GM21825 (cell line): ENCODE data around the gene ZBTB3.
"Not testable (repeated sequence)": the region's sequence is repeated elsewhere in the genome, so short reads cannot be mapped to it uniquely, and the experiment has no call there.

ENCODE experiments used
- ATAC-seq: cut with Tn5 transposase; IDR thresholded peaks from one replicate; pipeline ENCODE4 v1.9.1; 2021; ENCODE audit warnings: mild to moderate bottlenecking, moderate library complexity; ENCODE audit not compliant: unreplicated experiment

The ZBTB3 gene

GRCh38 chr11:62716816-62717215 lies 37.1 kb downstream of the ZBTB3 start:
- no peak for ATAC-seq

GRCh38 chr11:62716206-62716605 lies 37.8 kb downstream of the ZBTB3 start:
- no peak for ATAC-seq

- no peak for ATAC-seq
Observed at GRCh38 chr11:62715150-62716130, 38.5 kb downstream of the ZBTB3 start.

GRCh38 chr11:62713343-62713742 lies 40.6 kb downstream of the ZBTB3 start:
- no peak for ATAC-seq

DNA sequence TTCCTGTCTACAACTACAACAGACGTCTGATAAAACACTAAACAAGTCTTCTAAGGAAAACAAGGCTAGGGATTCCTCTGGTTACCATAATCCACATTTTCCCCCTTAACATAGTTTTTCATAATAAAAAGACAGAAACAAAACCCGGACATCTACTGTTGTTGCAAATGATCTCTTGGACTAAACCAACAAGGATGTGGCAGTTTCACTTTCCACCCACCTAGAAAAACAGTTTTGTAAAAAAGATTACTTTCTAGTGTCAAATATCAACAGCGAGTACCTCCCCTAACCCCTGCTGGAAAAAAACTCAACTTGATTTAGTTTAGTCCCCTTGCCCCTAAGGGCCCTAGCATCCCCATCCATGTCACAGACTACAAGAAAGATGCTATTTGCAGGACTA lies 41.1 kb downstream of the ZBTB3 start:
- ATAC-seq: no peak

GRCh38 chr11:62712276-62712812 lies 41.6 kb downstream of the ZBTB3 start:
- ATAC-seq: no peak

DNA sequence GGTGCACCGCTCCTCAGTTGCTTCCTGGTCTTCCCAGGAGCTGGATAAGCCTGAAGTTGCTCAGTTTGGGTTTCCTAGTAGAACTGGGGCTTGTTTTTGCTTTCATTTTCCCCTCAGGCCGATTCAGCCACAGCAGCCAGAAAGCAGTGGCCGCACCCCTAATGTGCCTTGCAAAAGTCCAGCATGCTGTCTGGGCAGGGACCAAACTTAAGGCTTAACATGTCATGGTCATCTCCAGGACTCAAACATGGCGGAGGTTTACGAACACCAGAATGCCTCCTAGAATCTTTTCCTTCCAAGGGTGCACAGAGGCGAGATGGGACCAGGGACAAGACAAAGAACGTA lies 44.0 kb downstream of the ZBTB3 start:
- ATAC-seq: no peak

DNA sequence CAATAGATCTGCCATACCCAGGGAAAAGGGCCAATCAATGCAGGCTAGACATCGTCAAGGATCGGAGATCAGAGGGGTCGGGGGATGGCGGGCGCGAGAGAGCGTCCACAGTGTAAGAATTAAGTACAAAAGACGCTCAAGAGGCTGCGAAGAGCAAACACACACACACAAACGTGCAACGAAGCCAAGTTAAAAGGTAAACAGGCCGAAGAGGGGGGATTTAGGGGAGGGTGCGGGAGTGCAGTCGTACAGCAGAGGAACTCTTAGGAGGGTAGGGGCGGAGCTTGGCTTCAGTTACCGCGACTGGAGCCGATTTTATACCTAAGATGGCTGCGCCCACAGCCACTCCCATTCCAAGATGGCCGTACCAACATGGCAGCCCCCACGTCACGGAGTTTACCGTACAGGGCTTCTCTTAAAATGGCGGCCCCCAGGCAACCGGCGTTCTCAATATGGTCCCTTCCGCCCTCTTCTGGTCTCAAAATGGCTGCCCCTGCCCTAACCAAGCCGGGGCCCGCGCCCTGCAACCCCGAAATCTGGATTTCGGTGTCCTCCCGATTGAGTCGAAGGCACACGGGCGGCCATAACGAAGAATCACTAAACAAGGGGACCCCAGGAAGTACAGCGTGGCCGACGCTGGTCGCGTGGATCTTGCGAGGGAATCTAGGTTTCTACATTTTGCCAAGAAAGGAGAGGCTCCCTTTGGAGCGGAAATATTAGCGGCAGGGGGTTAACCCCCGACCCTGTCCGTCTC lies 44.5 kb downstream of the ZBTB3 start:
- ATAC-seq: peak; percentile 63

- ATAC-seq: no peak
Observed at GRCh38 chr11:62708793-62709192, 45.2 kb downstream of the ZBTB3 start.

- ATAC-seq: no peak
Observed at GRCh38 chr11:62708392-62708791, 45.6 kb downstream of the ZBTB3 start.

- no peak for ATAC-seq
Observed at GRCh38 chr11:62707277-62707861, 46.6 kb downstream of the ZBTB3 start, which contains the start of the genes BSCL2 and GNG3. TSS of gene BSCL2 (minus strand) at chr11:62707424. CDS start at chr11:62707195, 229 bp downstream. TSS of gene GNG3 (plus strand) at chr11:62707676. CDS start at chr11:62708296, 620 bp downstream.

DNA sequence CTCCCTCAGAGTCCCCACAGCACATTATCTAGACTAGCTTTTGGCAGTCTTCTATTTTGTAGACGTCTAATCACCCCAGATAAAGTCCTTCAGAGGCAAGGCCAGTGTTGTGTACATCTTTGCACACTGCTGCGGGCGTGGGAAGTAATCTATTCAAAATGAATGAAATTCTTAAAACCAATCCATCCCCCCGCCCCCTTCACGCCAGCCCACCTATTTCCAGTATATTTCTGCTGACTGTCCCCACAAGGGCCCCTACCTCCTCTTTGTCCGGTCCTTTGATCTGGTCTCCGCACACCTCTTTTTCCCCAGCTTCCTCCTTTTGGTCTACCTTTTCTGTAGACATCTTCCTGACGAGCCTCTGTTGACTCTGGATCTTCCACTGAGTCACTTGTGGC lies 47.1 kb downstream of the ZBTB3 start:
- ATAC-seq: no peak

DNA sequence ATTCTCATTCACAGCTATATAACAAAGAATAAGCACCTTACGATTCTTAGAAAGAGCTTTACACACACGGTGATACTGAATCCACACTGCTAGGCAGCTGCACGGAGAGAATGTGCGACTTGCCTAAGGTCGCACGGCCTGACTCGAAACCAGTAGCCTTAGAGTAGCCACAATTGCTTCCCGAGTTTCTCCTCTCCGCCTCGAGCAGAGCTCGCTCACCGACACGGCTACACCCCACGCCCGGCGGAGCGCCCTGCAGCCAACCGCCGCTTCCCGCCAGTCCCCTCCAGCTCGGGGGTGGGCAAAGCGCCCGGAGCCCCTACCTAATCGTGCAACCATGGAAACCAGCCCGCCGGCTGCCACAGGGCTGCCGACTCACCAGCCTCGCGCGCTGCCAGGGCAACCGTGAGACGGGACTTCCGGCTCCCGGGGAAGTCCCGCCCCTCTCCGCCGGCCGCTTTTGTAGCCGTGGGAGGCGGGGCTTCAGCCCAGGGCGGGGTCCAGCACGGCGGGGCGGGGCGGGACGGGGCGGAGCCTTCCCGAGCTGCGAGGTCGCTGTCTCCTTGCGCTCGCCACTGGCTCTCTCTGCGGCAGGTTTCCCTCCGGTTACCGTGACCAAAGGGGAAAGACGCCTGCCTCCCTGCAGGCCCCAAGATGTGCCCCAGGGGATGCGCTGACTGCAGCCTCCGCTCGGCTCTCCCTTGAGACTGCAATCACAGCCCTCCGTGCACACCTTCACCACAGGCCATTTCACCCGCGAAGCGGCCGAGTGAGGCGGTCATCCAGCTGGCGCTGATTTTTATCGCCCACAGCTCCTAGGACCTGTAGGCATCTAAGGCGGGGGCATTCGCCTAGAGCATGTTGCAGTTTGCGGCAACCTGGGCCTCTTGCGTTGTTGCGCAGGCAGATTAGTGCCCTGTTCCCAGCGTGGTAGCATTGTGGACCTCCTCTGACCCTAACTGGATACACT lies 47.8 kb downstream of the ZBTB3 start:
- ATAC-seq: peak; percentile 65

DNA sequence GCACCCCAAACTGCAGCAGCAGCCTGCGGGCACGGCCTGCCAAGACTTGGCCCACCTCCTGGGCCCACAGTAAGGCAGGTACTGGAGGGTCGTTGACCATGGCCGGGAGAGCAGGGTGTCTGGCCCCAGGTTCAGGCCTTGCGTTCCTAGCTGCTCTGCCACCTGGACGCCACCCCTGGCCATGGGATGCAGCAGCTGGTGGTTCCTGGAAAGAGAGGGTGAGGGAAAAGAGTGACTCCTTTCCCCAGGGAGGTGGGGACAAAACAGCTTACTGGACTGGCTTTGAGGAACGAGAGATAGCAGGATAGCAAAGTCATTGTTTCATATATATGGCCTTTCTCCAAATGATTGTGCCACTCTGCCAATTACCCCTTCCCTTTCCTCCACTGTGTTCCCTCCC lies 48.5 kb downstream of the ZBTB3 start:
- ATAC-seq: no peak

- not testable (repeated sequence) for ATAC-seq
Observed at GRCh38 chr11:62703921-62704320, 50.0 kb downstream of the ZBTB3 start.

DNA sequence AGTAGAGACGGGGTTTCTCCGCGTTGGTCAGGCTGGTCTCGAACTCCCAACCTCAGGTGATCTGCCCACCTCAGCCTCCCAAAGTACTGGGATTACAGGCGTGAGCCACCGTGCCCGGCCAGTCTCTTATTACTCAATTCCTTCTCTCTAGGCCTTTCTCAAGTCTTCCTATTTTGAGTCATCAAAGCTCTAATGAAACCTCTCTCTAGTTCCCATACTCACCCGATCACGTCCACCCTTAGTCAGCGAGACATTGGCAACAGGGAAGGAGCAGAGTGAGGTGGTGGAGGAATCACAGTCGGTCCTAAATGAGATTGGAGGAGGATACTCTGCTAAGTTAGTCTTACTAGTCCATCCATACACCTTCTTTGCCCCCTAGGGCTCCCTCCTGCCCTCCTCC lies 51.7 kb downstream of the ZBTB3 start:
- ATAC-seq: no peak
